IPS DF 6.9 (cell line): ENCODE measurements around the gene CKM.

Experiments
- DNase-seq: peaks from one replicate; pipeline ENCODE4 v3.0.0-alpha.2; 2013; ENCODE audit warnings: low read depth, low spot score
- H3K27ac ChIP-seq: one replicate; pipeline ENCODE4 v1.5.1; 2013; ENCODE audit warnings: low read length, control low read depth
- H3K27me3 ChIP-seq: 2 replicates; pipeline ENCODE4 v1.6.1; 2013; ENCODE audit warnings: mild to moderate bottlenecking, low read length; ENCODE audit not compliant: control insufficient read depth, insufficient read depth
- H3K36me3 ChIP-seq: 2 replicates; pipeline ENCODE4 v1.6.1; 2013; ENCODE audit warnings: low read length; ENCODE audit not compliant: control insufficient read depth, insufficient read depth
- H3K4me1 ChIP-seq: 2 replicates; pipeline ENCODE4 v1.6.1; 2013; ENCODE audit warnings: low read length; ENCODE audit not compliant: control insufficient read depth, insufficient read depth
- H3K4me3 ChIP-seq: 2 replicates; pipeline ENCODE4 v1.5.1; 2013; ENCODE audit warnings: mild to moderate bottlenecking, low read length
- H3K9me3 ChIP-seq: 2 replicates; pipeline ENCODE4 v1.6.1; 2013; ENCODE audit warnings: low read length, inconsistent platforms; ENCODE audit not compliant: control insufficient read depth, insufficient read depth
- WGBS: extraction: QIAGEN DNeasy Blood & Tissue Kit; methylation state at CpG from one replicate; pipeline ENCODE4 v1.1.7; 2013; ENCODE audit warnings: mixed read lengths, missing lambda C conversion rate; ENCODE audit not compliant: insufficient read length, insufficient coverage; 5-methylcytosine and 5-hydroxymethylcytosine counted together

The CKM gene

DNA sequence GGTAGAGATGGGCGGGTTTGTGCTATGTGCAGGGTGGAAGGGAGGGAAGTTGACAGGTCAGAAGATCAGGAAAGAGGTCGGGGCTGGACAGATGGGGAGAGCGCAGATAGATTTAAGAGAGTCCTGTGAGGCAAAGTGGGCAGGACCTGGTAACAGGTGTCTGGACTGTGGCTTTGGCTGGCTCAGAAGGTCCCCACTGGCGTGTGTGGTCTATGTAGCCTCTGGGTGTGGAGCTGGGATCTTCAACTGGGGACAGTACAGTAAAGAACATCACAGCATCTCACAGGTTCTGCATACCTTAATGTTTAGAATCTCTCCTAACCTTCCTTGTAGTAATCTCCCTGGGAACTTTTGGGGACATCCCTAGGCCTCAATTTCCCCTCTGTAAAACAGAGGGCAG is 17.7 kb downstream of the CKM start:
- no peaks in the 10 kb centered on the region for H3K9me3 ChIP-seq
- DNase-seq: no peak
- H3K27me3 ChIP-seq: no peaks in the 10 kb centered on the region
- no peak overlapping the region for H3K4me3 ChIP-seq
- no peaks in the 10 kb centered on the region for H3K36me3 ChIP-seq
- H3K4me1 ChIP-seq: peaks cover 4% of the 10 kb centered on the region; the same call in 1 of the 2 replicates
- no CpG with 5 or more reads among the region's 4 CpGs for WGBS
- no peak overlapping the region for H3K27ac ChIP-seq

GRCh38 chr19:45304141-45304926 is 18.3 kb downstream of the CKM start:
- H3K4me1 ChIP-seq: peaks cover 4% of the 10 kb centered on the region; the same call in 1 of the 2 replicates
- H3K27ac ChIP-seq: no peak overlapping the region
- no CpG with 5 or more reads among the region's 4 CpGs for WGBS
- H3K9me3 ChIP-seq: no peaks in the 10 kb centered on the region
- H3K4me3 ChIP-seq: no peak overlapping the region
- DNase-seq: no peak
- H3K36me3 ChIP-seq: 0 out of 2 replicates have a peak, but pooled peaks cover 2% of the 10 kb centered on the region
- H3K27me3 ChIP-seq: no peaks in the 10 kb centered on the region

- peaks cover 4% of the 10 kb centered on the region; the same call in 1 of the 2 replicates for H3K4me1 ChIP-seq
- H3K4me3 ChIP-seq: no peak overlapping the region
- no peaks in the 10 kb centered on the region for H3K9me3 ChIP-seq
- WGBS: no CpG with 5 or more reads among the region's 12 CpGs
- 0 out of 2 replicates have a peak, but pooled peaks cover 2% of the 10 kb centered on the region for H3K36me3 ChIP-seq
- H3K27me3 ChIP-seq: no peaks in the 10 kb centered on the region
- no peak overlapping the region for H3K27ac ChIP-seq
- no peak for DNase-seq
Observed at GRCh38 chr19:45303269-45304060, 19.2 kb downstream of the CKM start.

GRCh38 chr19:45302416-45302815 is 20.3 kb downstream of the CKM start:
- DNase-seq: no peak
- no CpG with 5 or more reads among the region's 27 CpGs for WGBS
- Histone ChIP-seq H3K9me3 (no peaks in the 10 kb centered on the region), H3K27ac (no peak overlapping the region), H3K4me3 (no peak overlapping the region), H3K4me1 (peaks cover 2% of the 10 kb centered on the region; the same call in 1 of the 2 replicates), H3K36me3 (0 out of 2 replicates have a peak, but pooled peaks cover 2% of the 10 kb centered on the region), H3K27me3 (no peaks in the 10 kb centered on the region)

DNA sequence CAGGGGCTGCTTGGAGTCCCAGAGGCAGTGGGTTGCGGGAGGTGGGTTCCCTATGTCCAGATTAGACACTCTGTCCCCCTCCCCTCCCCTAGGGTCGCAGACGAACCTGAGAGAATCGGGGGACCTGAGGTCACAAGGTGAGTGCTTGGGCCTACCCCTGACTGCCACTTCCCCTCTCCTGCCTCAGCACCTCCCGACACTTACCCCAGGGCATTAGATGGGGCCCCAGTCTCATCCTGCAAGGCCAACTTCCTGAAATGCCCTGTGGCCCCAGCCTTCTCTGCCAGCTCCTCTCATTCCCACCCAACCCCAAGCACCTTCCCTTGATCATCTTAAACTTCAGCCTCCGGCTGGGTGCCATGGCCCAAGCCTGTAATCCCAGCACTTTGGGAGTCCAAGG is 23.0 kb downstream of the CKM start:
- Histone ChIP-seq H3K9me3 (no peaks in the 10 kb centered on the region), H3K36me3 (0 out of 2 replicates have a peak, but pooled peaks cover 2% of the 10 kb centered on the region), H3K4me3 (no peak overlapping the region), H3K27ac (no peak overlapping the region), H3K4me1 (no peaks in the 10 kb centered on the region), H3K27me3 (no peaks in the 10 kb centered on the region)
- DNase-seq: no peak
- no CpG with 5 or more reads among the region's 6 CpGs for whole genome bisulfite sequencing

GRCh38 chr19:45298264-45298663 is 24.4 kb downstream of the CKM start:
- WGBS: no CpG with 5 or more reads among the region's 5 CpGs
- Histone ChIP-seq H3K36me3 (0 out of 2 replicates have a peak, but pooled peaks cover 2% of the 10 kb centered on the region), H3K27ac (no peak overlapping the region), H3K4me3 (no peak overlapping the region), H3K27me3 (no peaks in the 10 kb centered on the region), H3K9me3 (no peaks in the 10 kb centered on the region), H3K4me1 (no peaks in the 10 kb centered on the region)
- DNase-seq: no peak

GRCh38 chr19:45297674-45298073 is 25.0 kb downstream of the CKM start:
- H3K36me3 ChIP-seq: 0 out of 2 replicates have a peak, but pooled peaks cover 2% of the 10 kb centered on the region
- H3K4me1 ChIP-seq: no peaks in the 10 kb centered on the region
- no peak overlapping the region for H3K27ac ChIP-seq
- DNase-seq: no peak
- WGBS: no CpG with 5 or more reads among the region's 18 CpGs
- H3K9me3 ChIP-seq: no peaks in the 10 kb centered on the region
- no peaks in the 10 kb centered on the region for H3K27me3 ChIP-seq
- no peak overlapping the region for H3K4me3 ChIP-seq

- Histone ChIP-seq H3K36me3 (0 out of 2 replicates have a peak, but pooled peaks cover 2% of the 10 kb centered on the region), H3K4me1 (no peaks in the 10 kb centered on the region), H3K9me3 (no peaks in the 10 kb centered on the region), H3K4me3 (no peak overlapping the region), H3K27ac (no peak overlapping the region), H3K27me3 (no peaks in the 10 kb centered on the region)
- no CpG with 5 or more reads among the region's 4 CpGs for WGBS
- DNase-seq: no peak
Observed at GRCh38 chr19:45296355-45296754, 26.3 kb downstream of the CKM start.

DNA sequence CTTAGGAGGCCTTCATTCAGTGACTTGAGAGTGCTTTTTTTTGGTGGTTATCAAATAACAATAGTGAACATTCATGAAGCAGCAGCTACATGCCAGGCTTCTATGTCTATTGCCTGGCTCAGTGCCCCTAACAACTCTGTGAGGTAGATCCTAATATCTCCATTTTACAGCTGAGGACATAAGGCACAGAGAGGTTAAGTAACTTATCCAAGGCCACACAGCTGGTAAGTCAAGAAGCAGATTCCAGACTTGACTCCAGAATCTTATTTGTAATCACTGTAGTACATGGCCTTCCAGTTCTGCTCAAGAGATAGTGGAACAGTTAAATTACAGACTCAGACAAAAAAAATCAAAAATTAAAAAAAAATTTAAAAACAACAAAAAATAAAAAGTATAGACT is 26.8 kb downstream of the CKM start:
- Histone ChIP-seq H3K36me3 (0 out of 2 replicates have a peak, but pooled peaks cover 2% of the 10 kb centered on the region), H3K4me3 (no peak overlapping the region), H3K4me1 (no peaks in the 10 kb centered on the region), H3K9me3 (no peaks in the 10 kb centered on the region), H3K27me3 (no peaks in the 10 kb centered on the region), H3K27ac (no peak overlapping the region)
- no peak for DNase-seq

GRCh38 chr19:45294291-45295029 is 28.2 kb downstream of the CKM start:
- no peaks in the 10 kb centered on the region for H3K9me3 ChIP-seq
- no peaks in the 10 kb centered on the region for H3K27me3 ChIP-seq
- H3K36me3 ChIP-seq: 0 out of 2 replicates have a peak, but pooled peaks cover 3% of the 10 kb centered on the region
- H3K4me3 ChIP-seq: no peak overlapping the region
- no peak overlapping the region for H3K27ac ChIP-seq
- H3K4me1 ChIP-seq: no peaks in the 10 kb centered on the region
- no peak for DNase-seq
- no CpG with 5 or more reads among the region's 12 CpGs for WGBS
